SJCRH30 (cell line): ENCODE data around the gene HELZ2. TPM values are rescaled to one million over a fixed set of nuclear protein-coding genes. Genes with fewer than 3 reads are reported as not detected.

Experiments used
- DNase-seq, 2 experiments: peaks; one replicate each; pipeline ENCODE4 v3.0.0-alpha.2; 2015 to 2020
- H3K27ac ChIP-seq: fragments of 250-450 bp; sonication (Bioruptor Pico); 2 replicates; pipeline ENCODE4 v1.5.1; 2020; ENCODE audit warnings: mild to moderate bottlenecking, moderate library complexity
- H3K27me3 ChIP-seq: fragments of 250-450 bp; sonication (Bioruptor Pico); 2 replicates; pipeline ENCODE4 v1.5.1; 2020; ENCODE audit warnings: mild to moderate bottlenecking, moderate library complexity
- H3K36me3 ChIP-seq: fragments of 250-450 bp; sonication (Bioruptor Pico); 2 replicates; pipeline ENCODE4 v1.5.1; 2020; ENCODE audit warnings: mild to moderate bottlenecking, moderate library complexity
- H3K4me1 ChIP-seq: fragments of 250-450 bp; sonication (Bioruptor Pico); 2 replicates; pipeline ENCODE4 v1.5.1; 2020; ENCODE audit warnings: mild to moderate bottlenecking, moderate library complexity
- H3K4me3 ChIP-seq: fragments of 250-450 bp; sonication (Bioruptor Pico); 2 replicates; pipeline ENCODE4 v1.5.1; 2020; ENCODE audit warnings: mild to moderate bottlenecking, moderate library complexity
- H3K9me3 ChIP-seq: fragments of 250-450 bp; sonication (Bioruptor Pico); replicated peaks from 2 replicates; pipeline ENCODE4 v1.5.1; 2020; ENCODE audit warnings: mild to moderate bottlenecking, moderate library complexity
- total RNA-seq: library from RNA; depleted of rRNA; stranded (reverse); fragments of >200 nt; shearing (Covaris generic); gene quantifications from 2 replicates; pipeline ENCODE4 v1.2.3, GENCODE V29; 2014

The HELZ2 gene
- total RNA-seq, 1 experiment from 2014 or later: 5.7 TPM

DNA sequence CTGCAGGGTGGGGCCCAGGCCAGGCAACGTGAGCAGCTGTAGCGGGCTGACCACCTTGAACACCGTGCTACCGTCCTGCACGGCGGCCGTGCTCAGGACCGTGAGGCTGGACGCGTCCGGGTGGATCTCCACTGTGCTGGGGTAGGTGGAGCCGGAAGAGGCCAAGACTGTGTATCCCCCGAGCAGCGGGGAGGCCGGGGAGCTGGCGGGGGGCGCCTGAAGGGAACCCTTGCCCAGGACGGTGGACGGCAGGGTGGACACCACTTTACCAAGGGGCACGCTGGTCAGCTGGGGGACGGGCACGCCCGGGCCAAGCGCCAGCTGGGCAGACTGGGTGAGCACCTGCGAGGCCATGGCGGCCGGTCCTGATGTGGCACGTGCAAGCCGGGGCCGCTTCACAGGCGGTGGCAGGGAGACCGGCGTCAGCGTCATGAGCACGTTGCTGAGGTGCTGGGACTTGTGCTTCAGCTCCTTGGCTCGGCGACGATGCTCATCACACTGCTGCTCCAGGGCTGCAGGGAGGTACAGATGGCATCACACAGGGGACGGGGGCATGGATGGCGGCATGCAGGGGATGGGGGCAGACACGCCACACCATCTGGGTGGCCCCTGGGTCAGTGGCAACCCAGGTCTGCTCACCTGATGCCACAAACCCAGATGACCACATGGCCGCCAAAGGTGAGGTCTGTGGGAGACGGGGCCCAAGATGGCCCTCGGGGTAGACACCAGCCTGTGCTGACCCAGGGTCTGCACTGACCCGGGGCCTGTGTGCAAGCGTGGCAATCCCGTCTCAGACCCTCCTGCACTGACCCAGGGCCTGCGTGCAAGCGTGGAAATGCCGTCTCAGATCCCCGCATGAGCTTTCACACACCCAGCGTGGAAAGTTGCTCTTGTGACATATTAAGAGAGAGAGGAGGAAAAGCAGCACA lies 16.4 kb upstream of the HELZ2 start:
- H3K27ac ChIP-seq: no peak overlapping the region
- H3K9me3 ChIP-seq: no peaks in the 10 kb centered on the region
- H3K27me3 ChIP-seq: no peaks in the 10 kb centered on the region
- peaks cover under 1% of the 10 kb centered on the region; the same call in 1 of the 2 replicates for H3K36me3 ChIP-seq
- DNase-seq: no peak
- no peak overlapping the region for H3K4me3 ChIP-seq
- peaks cover 6% of the 10 kb centered on the region for H3K4me1 ChIP-seq

DNA sequence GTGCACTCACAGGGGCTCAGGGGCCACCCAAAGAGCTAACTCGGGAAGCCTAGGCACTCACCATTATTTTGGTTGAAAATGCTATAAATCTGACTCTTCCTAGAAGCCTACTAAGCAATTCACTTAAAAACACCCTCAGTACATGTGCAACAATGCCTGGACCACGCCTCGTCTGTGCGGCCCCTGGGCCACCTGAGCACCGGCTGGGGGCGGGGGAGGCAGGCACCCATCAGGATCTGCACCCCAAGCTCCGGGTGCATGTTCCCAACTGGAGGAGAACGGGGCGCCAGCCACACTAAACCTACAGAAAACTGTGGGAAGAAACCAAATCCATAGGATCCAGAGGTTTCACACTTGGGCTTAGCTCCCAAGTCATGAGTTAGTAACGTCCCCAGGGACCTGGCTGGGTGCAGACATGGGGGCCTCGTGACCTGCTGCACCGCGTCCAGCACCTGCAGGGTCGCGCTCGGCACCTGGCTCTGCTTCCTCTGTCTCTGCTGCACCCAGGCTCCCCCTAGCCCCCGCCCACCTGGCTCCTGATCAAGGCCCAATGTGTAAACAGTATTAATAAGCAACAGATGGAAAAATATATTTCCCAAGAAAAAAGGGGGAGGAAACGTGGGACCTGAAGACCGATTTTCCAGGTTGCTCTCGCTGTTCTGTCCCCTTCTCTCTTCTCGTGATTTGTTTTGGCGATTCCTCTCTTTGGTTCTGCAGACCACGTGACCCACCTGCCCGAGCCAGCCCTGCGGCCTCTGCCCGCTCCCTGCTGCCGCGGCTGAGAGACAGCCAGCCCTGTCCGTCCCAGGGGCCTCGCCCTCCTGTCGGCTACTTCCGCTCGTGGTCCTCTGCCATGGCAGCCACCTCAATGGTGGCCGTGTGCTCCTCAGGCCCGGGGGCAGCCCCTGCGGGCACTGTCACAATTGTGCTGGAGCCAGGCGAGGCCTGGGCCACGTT lies 15.5 kb upstream of the HELZ2 start:
- Histone ChIP-seq H3K27ac (no peak overlapping the region), H3K36me3 (no peaks in the 10 kb centered on the region), H3K27me3 (no peaks in the 10 kb centered on the region), H3K9me3 (no peaks in the 10 kb centered on the region), H3K4me1 (peaks cover 6% of the 10 kb centered on the region), H3K4me3 (no peak overlapping the region)
- DNase-seq: peak in 1 of 2 experiments; percentile 19

DNA sequence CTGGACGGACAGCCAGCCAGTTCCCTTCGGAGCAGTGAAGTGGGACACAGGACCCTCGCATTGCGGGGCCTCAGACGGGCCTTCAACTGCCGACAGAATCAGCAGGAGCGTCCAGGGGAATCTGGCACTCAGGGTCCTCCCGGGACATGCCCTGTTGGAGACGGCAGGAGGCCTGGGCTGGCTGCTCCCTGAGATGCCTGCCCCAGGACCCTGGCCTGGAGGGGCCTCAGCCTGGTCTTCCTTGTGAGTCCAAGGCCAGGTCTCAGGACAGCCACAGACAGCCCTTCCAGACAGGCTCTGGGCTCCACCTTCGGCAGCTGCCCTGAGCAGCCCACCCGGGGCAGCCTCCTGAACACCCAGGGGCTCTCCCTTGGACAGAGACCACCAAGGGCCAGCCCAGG lies 14.6 kb upstream of the HELZ2 start:
- no peak overlapping the region for H3K4me3 ChIP-seq
- no peaks in the 10 kb centered on the region for H3K36me3 ChIP-seq
- peak in 1 of 2 experiments; percentile 11 for DNase-seq

DNA sequence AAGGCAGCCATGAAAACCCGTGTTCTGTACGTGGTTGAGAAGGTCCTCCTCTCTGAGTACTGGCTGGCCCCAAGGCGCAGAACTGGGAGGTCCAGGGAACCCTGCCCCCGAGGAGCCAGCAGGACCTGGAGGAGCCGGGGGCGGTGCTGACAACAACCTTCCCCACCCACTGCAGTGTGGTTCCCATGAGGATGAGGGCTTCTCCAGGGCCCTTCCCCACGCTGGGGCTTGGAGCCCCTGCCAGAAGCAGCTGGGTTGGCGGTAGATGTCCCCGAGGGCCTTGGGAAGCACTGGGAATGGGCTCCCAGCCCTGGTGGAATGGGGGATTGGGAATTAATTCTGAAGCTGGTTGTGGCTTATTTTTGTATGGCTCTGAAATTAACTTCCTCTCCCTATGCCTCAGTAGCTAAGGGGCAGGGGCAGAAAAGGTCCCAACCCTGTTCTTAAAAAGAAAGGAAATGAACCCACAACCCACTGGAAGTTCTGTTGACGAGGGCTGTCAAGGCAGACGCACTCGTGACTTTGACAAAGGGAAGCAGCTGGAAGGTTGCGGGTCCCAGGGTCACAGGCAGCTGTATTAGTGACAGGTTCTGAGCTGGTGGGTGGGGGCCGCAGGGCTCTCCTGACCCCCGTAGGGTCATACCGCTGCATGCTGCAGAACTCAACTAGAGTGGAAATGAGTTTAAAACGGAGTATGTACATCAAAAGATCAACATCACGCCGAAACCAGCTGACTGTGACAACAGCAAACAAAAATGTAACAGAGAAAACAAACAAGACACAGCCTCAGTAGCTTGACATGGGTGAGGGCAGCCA lies 13.9 kb upstream of the HELZ2 start:
- peaks cover 9% of the 10 kb centered on the region for H3K27me3 ChIP-seq
- peak; percentile 51 to 56 for DNase-seq
- no peak overlapping the region for H3K4me3 ChIP-seq

More for the DNA sequence above, 14.6 kb upstream of the HELZ2 start:
- H3K27me3 ChIP-seq: peaks cover 3% of the 10 kb centered on the region
- H3K9me3 ChIP-seq: no peaks in the 10 kb centered on the region
- H3K27ac ChIP-seq: no peak overlapping the region
- H3K4me1 ChIP-seq: peaks cover 6% of the 10 kb centered on the region

DNA sequence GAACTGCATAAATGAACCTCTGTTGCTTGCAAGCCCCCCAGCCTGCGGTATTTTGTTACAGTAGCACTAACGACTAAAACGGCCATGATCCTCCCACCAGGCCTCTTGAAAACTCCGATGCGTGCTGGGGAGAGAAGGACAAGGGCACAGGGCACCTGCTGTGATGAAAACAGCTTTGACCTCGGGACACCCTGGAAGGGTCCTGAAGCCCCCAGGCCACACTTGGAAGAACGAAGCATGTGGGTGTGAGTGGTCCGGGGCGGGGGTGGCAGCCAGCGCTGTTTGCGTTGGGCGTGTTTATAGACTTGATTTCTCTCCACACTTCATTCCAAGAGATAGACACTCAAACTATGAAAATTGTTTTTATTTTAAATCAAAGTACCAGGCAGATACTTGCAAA lies 13.2 kb upstream of the HELZ2 start:
- Histone ChIP-seq H3K27me3 (peaks cover 14% of the 10 kb centered on the region), H3K4me1 (peaks cover 6% of the 10 kb centered on the region), H3K36me3 (no peaks in the 10 kb centered on the region), H3K27ac (no peak overlapping the region), H3K9me3 (no peaks in the 10 kb centered on the region), H3K4me3 (no peak overlapping the region)
- no peak for DNase-seq

More for the DNA sequence above, 13.9 kb upstream of the HELZ2 start:
- H3K4me1 ChIP-seq: peaks cover 6% of the 10 kb centered on the region
- no peaks in the 10 kb centered on the region for H3K36me3 ChIP-seq
- no peaks in the 10 kb centered on the region for H3K9me3 ChIP-seq
- no peak overlapping the region; the same call in 1 of the 2 replicates for H3K27ac ChIP-seq

DNA sequence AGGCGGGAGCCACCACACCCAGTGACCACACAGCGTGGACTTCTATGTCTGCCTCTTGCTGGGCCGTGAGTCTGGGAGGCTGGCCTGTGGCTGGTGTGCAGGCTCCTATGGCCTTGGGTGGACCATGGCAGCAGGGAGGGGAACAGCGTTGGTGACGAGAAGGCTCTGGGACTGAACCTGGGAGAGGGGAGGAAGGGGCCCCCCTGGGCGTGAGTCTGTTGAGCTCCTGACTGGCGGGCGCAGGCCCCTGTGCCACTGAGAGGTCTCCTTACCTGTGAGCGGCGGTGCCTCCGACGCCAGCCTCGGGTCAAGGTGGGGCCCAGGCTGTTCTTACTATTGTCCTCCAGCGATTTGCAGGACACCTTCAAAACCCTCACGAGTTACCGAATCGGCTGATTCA lies 12.8 kb upstream of the HELZ2 start:
- no peaks in the 10 kb centered on the region for H3K36me3 ChIP-seq
- peaks cover 14% of the 10 kb centered on the region for H3K27me3 ChIP-seq
- no peak overlapping the region for H3K27ac ChIP-seq
- no peaks in the 10 kb centered on the region for H3K9me3 ChIP-seq
- H3K4me1 ChIP-seq: peaks cover 6% of the 10 kb centered on the region
- H3K4me3 ChIP-seq: no peak overlapping the region
- peak in 1 of 2 experiments; percentile 15 for DNase-seq

DNA sequence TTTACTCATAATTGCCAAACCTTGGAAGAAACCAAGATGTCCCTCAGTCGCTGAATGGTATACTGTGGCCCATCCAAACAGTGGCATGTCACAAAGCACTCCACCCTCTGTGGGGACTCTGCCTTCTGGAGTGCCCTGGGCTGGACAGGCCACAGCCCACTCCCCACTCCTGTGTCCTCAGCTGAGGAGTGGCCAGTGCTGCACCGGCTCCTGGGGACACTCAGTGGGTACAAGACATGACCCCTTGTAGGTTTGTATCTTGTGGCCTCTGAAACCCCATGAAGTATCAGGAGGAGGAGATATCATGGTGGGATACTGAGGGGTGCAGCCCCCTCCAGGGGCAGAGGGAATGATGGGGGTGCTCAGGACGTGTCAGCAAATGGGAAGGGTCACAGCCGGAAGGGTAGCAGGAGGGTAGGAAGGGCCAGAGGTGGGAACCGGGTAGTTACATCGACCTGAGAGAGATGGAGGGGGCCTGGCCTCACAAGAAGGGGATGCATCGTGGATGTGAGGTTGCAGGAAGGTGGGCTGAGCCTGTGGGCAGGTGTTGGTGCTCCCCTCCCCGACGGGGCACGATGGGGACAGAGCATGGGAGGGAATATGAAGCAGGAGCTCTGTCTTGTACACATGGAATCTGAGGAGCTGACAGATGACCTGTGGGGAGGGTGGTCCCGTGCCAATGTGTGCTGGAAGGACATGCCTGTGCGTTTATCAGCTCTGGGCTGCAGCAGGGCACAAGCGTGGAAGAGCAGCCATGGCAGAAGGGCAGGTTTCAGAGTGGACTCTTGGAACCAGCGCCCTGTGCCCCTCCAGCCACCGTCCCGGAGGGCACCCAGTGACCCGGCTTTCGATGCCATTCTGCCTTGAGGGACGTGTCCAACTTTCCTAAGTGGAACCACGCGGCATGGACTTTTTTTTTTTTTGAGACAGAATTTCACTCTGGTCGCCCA lies 11.9 kb upstream of the HELZ2 start:
- no peak overlapping the region for H3K4me3 ChIP-seq
- H3K27ac ChIP-seq: no peak overlapping the region
- no peaks in the 10 kb centered on the region for H3K9me3 ChIP-seq
- peaks cover 21% of the 10 kb centered on the region for H3K27me3 ChIP-seq
- peaks cover 6% of the 10 kb centered on the region for H3K4me1 ChIP-seq
- DNase-seq: no peak
- no peaks in the 10 kb centered on the region for H3K36me3 ChIP-seq

DNA sequence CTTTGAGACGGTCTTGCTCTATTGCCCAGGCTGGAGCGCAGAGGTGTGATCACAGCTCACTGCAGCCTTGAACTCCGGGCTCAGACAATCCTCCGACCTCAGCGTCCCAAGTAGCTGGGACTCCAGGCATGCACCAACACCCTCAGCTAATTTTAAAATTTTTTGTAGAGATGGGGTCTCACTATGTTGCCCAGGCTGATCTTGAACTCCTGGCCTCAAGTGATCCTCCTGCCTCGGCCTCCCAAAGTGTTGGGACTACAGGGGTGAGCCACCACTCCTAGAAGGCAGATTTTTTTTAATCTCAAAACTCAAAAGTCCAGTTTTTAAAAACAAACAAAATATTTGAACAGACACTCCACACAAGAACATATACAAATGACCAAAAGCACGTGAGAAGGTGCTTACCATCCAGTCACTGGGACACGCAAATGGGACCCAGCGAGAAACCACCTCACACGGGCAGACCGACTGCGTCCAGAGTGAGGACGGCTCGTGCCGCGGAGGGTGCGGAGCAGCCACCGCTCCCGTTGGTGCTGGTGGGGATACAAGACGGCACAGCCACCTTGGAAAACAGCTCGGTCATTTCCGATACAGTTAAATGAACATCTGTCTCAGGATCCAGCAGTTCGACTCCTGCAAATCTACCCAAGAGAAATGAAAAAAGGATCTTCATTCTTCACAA lies 8.5 kb upstream of the HELZ2 start:
- Histone ChIP-seq H3K4me1 (no peaks in the 10 kb centered on the region), H3K4me3 (no peak overlapping the region), H3K27me3 (peaks cover 34% of the 10 kb centered on the region), H3K9me3 (no peaks in the 10 kb centered on the region), H3K27ac (no peak overlapping the region), H3K36me3 (no peaks in the 10 kb centered on the region)
- DNase-seq: no peak

DNA sequence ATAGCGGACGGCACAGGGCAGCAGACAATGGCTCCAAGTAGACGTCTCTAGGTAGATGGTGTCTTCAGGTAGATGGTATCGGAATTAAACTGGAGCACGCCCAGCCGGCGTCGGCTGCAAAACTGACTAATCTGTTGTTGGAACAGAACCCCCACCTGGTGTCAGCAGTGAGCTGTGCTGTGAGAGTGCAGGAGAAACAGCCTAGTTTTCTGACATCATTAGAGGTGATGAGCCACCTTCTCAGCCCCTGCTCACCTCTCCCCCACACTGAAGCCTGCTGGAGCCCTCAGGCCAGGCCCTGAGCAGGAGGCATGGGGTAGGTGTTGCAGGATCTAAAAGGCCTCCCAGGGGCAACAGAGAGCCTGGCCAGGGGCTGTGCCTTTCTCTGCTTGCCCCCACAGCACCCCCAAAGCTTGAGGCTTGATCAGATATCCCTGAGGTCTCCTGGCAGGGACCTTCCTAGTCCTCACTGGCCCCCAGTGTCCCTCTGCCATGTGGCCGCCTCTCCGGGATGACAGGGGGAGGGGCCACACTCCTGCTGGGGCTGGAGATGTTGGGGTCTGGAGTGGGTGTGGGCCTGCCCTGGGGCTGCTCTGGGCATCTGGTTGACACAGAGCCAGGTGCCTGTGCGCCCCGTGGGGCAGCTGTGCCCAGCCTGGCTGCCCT lies 6.9 kb upstream of the HELZ2 start:
- H3K4me3 ChIP-seq: no peak overlapping the region
- DNase-seq: peak; percentile 40 to 54
- no peak overlapping the region for H3K27ac ChIP-seq

DNA sequence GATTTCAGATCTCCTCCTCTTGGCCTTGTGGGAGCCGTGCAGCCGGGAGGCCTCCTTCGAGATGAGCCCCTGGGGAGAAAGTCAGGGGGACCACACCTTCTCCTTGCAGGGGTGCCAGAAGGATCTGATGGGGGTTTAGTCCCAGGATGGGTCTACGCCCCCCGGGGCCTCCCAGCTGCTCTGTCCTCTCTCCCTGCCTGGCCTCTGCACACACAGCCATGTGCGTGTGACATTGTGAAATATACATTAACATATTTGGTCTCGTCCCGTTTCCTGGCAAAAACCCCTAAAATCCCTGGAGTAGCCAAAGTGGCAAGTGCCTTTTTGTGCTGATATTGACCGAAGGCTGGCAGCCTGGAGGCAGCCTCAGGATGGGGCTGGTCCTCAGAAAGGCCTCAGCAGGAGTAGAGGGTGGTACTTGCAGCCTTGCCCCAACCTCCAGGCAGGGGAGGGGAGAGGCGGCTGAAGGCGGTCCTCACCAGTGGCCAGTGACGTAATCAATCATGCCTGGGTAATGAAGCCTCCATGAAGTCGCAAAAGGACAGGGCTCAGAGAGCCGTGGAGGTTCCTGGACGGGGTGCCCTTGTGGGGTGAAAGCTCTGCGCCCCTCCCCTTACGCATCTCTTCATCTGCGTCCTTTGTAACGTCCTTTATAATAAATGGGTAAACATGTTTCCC lies 5.1 kb upstream of the HELZ2 start:
- H3K36me3 ChIP-seq: no peaks in the 10 kb centered on the region
- no peak overlapping the region for H3K4me3 ChIP-seq
- peak in 1 of 2 experiments; percentile 17 for DNase-seq
- H3K4me1 ChIP-seq: peaks cover 5% of the 10 kb centered on the region; the same call in 1 of the 2 replicates
- no peak overlapping the region for H3K27ac ChIP-seq
- no peaks in the 10 kb centered on the region for H3K9me3 ChIP-seq
- H3K27me3 ChIP-seq: peaks cover 57% of the 10 kb centered on the region

More for the DNA sequence above, 6.9 kb upstream of the HELZ2 start:
- no peaks in the 10 kb centered on the region for H3K4me1 ChIP-seq
- H3K9me3 ChIP-seq: no peaks in the 10 kb centered on the region
- no peaks in the 10 kb centered on the region for H3K36me3 ChIP-seq
- H3K27me3 ChIP-seq: peaks cover 46% of the 10 kb centered on the region

- Histone ChIP-seq H3K4me3 (no peak overlapping the region), H3K36me3 (no peaks in the 10 kb centered on the region), H3K4me1 (peaks cover 5% of the 10 kb centered on the region; the same call in 1 of the 2 replicates), H3K27me3 (peaks cover 54% of the 10 kb centered on the region), H3K27ac (no peak overlapping the region), H3K9me3 (no peaks in the 10 kb centered on the region)
- DNase-seq: no peak
These were observed 4.4 kb upstream of the HELZ2 start for GRCh38 chr20:63578224-63579016.
